Neural cell (in vitro differentiated cells): ENCODE measurements around the gene ATAD1. TPM values are rescaled to one million over a fixed set of nuclear protein-coding genes. Genes with fewer than 3 reads are reported as not detected.

Experiments used
- H2AFZ ChIP-seq: fragments of 200-600, 300-800 bp; sonication (generic), shearing (Covaris generic); 2 replicates; pipeline ENCODE4 v1.6.0; 2014; ENCODE audit warnings: low read depth, mild to moderate bottlenecking, antibody characterized with exemption, low read length, moderate library complexity
- H3F3A ChIP-seq: fragments of 200-600 bp; shearing (Covaris generic); 2 replicates; pipeline ENCODE4 v1.6.1; 2016; ENCODE audit warnings: mild to moderate bottlenecking, moderate library complexity, mixed read lengths, antibody characterized with exemption, low read length; ENCODE audit not compliant: insufficient read depth, poor library complexity, severe bottlenecking
- H3K27ac ChIP-seq: fragments of 200-600, 300-800 bp; sonication (generic), shearing (Covaris generic); 2 replicates; pipeline ENCODE4 v1.5.1; 2014; ENCODE audit warnings: mild to moderate bottlenecking, low read length, moderate library complexity
- H3K27me3 ChIP-seq: fragments of 300-800, 200-600 bp; sonication (generic), shearing (Covaris generic); 2 replicates; pipeline ENCODE4 v1.6.0; 2014; ENCODE audit warnings: mild to moderate bottlenecking, low read depth, low read length, moderate library complexity; ENCODE audit not compliant: insufficient read depth
- H3K36me3 ChIP-seq: fragments of 300-800, 200-600 bp; sonication (generic), shearing (Covaris generic); 2 replicates; pipeline ENCODE4 v1.5.1; 2014; ENCODE audit warnings: mild to moderate bottlenecking, antibody characterized with exemption, low read length, moderate library complexity; ENCODE audit not compliant: insufficient read depth
- H3K4me2 ChIP-seq: fragments of 300-800, 200-600 bp; sonication (generic), shearing (Covaris generic); 2 replicates; pipeline ENCODE4 v1.6.0; 2014; ENCODE audit warnings: mild to moderate bottlenecking, low read length
- H3K4me3 ChIP-seq: fragments of 300-800, 200-600 bp; sonication (generic), shearing (Covaris generic); 2 replicates; pipeline ENCODE4 v1.5.1; 2014; ENCODE audit warnings: mild to moderate bottlenecking, low read length, moderate library complexity
- H3K79me2 ChIP-seq: fragments of 200-600 bp; shearing (Covaris generic); replicated peaks from 2 replicates; pipeline ENCODE4 v1.6.0; 2014; ENCODE audit warnings: mild to moderate bottlenecking, low read length, moderate library complexity; ENCODE audit not compliant: insufficient read depth
- H3K9ac ChIP-seq: fragments of 300-800, 200-600 bp; sonication (generic), shearing (Covaris generic); 2 replicates; pipeline ENCODE4 v1.6.1; 2016; ENCODE audit warnings: mild to moderate bottlenecking, low read length, mixed read lengths
- H3K9me2 ChIP-seq: fragments of 200-600 bp; shearing (Covaris generic); 2 replicates; pipeline ENCODE4 v1.6.1; 2016; ENCODE audit warnings: mild to moderate bottlenecking, low read length, mixed read lengths; ENCODE audit not compliant: insufficient read depth
- H3K9me3 ChIP-seq: fragments of 200-600, 300-800 bp; sonication (generic), shearing (Covaris generic); 2 replicates; pipeline ENCODE4 v1.6.1; 2016; ENCODE audit warnings: mild to moderate bottlenecking, mixed run types, low read length, moderate library complexity, mixed read lengths
- H4K20me1 ChIP-seq: fragments of 200-600 bp; shearing (Covaris generic); 2 replicates; pipeline ENCODE4 v1.6.1; 2016; ENCODE audit warnings: mild to moderate bottlenecking, mixed run types; ENCODE audit not compliant: insufficient read depth
- EP300 ChIP-seq: fragments of 450-650 bp; conservative IDR thresholded peaks from 2 replicates; pipeline ENCODE4 v1.6.1; 2014; ENCODE audit warnings: antibody characterized with exemption, mild to moderate bottlenecking, moderate library complexity; ENCODE audit not compliant: poor library complexity, severe bottlenecking
- EZH2 ChIP-seq: fragments of 200-600, 300-800 bp; shearing (Covaris generic), sonication (generic); IDR thresholded peaks from 2 replicates; pipeline ENCODE4 v1.6.1; 2014; ENCODE audit warnings: antibody characterized with exemption, low read length, borderline replicate concordance, mild to moderate bottlenecking; ENCODE audit not compliant: insufficient read depth, poor library complexity, severe bottlenecking
- MXI1 ChIP-seq: fragments of 450-650 bp; conservative IDR thresholded peaks from 2 replicates; pipeline ENCODE4 v1.6.1; 2014; ENCODE audit warnings: antibody characterized with exemption, mild to moderate bottlenecking; ENCODE audit not compliant: poor library complexity, severe bottlenecking
- POLR2AphosphoS5 ChIP-seq: IDR thresholded peaks from 2 replicates; pipeline ENCODE4 v1.6.1; 2012
- RAD21 ChIP-seq: fragments of 450-650 bp; conservative IDR thresholded peaks from 2 replicates; pipeline ENCODE4 v1.6.1; 2014; ENCODE audit warnings: antibody characterized with exemption, mild to moderate bottlenecking, moderate library complexity
- SMC3 ChIP-seq: fragments of 450-650 bp; conservative IDR thresholded peaks from 2 replicates; pipeline ENCODE4 v1.6.1; 2014; ENCODE audit warnings: antibody characterized with exemption, mild to moderate bottlenecking, moderate library complexity; ENCODE audit not compliant: poor library complexity
- TAF1 ChIP-seq: IDR thresholded peaks from 2 replicates; pipeline ENCODE4 v1.6.1; 2012; ENCODE audit warnings: low read depth
- polyA plus RNA-seq: library from polyadenylated mRNA; depleted of rRNA; stranded (reverse); fragments of >200 nt; gene quantifications from 2 replicates; pipeline ENCODE4 v1.2.3, GENCODE V29; 2014
- TF ChIP-seq, protein P1 (sequence below): IDR thresholded peaks from 2 replicates; pipeline ENCODE4 v1.6.1; 2012; ENCODE audit warnings: borderline replicate concordance
- TF ChIP-seq, protein P2 (sequence below): fragments of 450-650 bp; IDR thresholded peaks from 2 replicates; pipeline ENCODE4 v1.5.1; 2014; ENCODE audit warnings: antibody characterized with exemption, mild to moderate bottlenecking, moderate library complexity; ENCODE audit not compliant: poor library complexity, severe bottlenecking

Gene ATAD1
- polyA plus RNA-seq, 1 donor from 2014 or later: 165 TPM

GRCh38 chr10:87844837-87845623, 27.0 kb upstream of the ATAD1 start:
- Histone ChIP-seq H3K9me3 (no peaks in the 10 kb centered on the region), H3K9me2 (no peaks in the 10 kb centered on the region), H2AFZ (no peak overlapping the region), H3K4me2 (no peak overlapping the region), H3K27ac (no peak overlapping the region), H3K79me2 (no peaks in the 10 kb centered on the region), H3K4me3 (no peak overlapping the region), H3K9ac (no peak overlapping the region), H3F3A (no peaks in the 10 kb centered on the region), H3K27me3 (no peaks in the 10 kb centered on the region), H3K36me3 (no peaks in the 10 kb centered on the region), H4K20me1 (no peaks in the 10 kb centered on the region)
- no peak for TF ChIP-seq TAF1
- no peak for TF ChIP-seq MXI1
- TF ChIP-seq RAD21: no peak
- TF ChIP-seq, protein P1, sequence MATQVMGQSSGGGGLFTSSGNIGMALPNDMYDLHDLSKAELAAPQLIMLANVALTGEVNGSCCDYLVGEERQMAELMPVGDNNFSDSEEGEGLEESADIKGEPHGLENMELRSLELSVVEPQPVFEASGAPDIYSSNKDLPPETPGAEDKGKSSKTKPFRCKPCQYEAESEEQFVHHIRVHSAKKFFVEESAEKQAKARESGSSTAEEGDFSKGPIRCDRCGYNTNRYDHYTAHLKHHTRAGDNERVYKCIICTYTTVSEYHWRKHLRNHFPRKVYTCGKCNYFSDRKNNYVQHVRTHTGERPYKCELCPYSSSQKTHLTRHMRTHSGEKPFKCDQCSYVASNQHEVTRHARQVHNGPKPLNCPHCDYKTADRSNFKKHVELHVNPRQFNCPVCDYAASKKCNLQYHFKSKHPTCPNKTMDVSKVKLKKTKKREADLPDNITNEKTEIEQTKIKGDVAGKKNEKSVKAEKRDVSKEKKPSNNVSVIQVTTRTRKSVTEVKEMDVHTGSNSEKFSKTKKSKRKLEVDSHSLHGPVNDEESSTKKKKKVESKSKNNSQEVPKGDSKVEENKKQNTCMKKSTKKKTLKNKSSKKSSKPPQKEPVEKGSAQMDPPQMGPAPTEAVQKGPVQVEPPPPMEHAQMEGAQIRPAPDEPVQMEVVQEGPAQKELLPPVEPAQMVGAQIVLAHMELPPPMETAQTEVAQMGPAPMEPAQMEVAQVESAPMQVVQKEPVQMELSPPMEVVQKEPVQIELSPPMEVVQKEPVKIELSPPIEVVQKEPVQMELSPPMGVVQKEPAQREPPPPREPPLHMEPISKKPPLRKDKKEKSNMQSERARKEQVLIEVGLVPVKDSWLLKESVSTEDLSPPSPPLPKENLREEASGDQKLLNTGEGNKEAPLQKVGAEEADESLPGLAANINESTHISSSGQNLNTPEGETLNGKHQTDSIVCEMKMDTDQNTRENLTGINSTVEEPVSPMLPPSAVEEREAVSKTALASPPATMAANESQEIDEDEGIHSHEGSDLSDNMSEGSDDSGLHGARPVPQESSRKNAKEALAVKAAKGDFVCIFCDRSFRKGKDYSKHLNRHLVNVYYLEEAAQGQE: no peak
- no peak for TF ChIP-seq POLR2AphosphoS5
- TF ChIP-seq EP300: no peak
- TF ChIP-seq SMC3: no peak
- TF ChIP-seq, protein P2, sequence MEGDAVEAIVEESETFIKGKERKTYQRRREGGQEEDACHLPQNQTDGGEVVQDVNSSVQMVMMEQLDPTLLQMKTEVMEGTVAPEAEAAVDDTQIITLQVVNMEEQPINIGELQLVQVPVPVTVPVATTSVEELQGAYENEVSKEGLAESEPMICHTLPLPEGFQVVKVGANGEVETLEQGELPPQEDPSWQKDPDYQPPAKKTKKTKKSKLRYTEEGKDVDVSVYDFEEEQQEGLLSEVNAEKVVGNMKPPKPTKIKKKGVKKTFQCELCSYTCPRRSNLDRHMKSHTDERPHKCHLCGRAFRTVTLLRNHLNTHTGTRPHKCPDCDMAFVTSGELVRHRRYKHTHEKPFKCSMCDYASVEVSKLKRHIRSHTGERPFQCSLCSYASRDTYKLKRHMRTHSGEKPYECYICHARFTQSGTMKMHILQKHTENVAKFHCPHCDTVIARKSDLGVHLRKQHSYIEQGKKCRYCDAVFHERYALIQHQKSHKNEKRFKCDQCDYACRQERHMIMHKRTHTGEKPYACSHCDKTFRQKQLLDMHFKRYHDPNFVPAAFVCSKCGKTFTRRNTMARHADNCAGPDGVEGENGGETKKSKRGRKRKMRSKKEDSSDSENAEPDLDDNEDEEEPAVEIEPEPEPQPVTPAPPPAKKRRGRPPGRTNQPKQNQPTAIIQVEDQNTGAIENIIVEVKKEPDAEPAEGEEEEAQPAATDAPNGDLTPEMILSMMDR: no peak
- no peak for TF ChIP-seq EZH2

- Histone ChIP-seq H3K27me3 (no peaks in the 10 kb centered on the region), H3K79me2 (no peaks in the 10 kb centered on the region), H3K4me3 (no peak overlapping the region), H3K9ac (no peak overlapping the region), H3K27ac (no peak overlapping the region), H3K36me3 (no peaks in the 10 kb centered on the region), H2AFZ (no peak overlapping the region), H4K20me1 (no peaks in the 10 kb centered on the region), H3K9me2 (no peaks in the 10 kb centered on the region), H3K4me2 (no peak overlapping the region), H3F3A (no peaks in the 10 kb centered on the region), H3K9me3 (no peaks in the 10 kb centered on the region)
- no peak for TF ChIP-seq RAD21
- no peak for TF ChIP-seq POLR2AphosphoS5
- TF ChIP-seq TAF1: no peak
- no peak for TF ChIP-seq EP300
- TF ChIP-seq, protein P1: no peak
- no peak for TF ChIP-seq EZH2
- TF ChIP-seq MXI1: no peak
- TF ChIP-seq, protein P2: no peak
- no peak for TF ChIP-seq SMC3
Observed at GRCh38 chr10:87843714-87844113, 25.7 kb upstream of the ATAD1 start.
